HepG2 (cell line): ENCODE measurements around the gene SLC1A4. TPM values are rescaled to one million over a fixed set of nuclear protein-coding genes. Genes with fewer than 3 reads are reported as not detected.

Experiments used
- CHD2 ChIP-seq: IDR thresholded peaks from 2 replicates; pipeline ENCODE4 v1.6.1; 2011; ENCODE audit warnings: low read depth, low read length, improper control_type of control experiment
- EED ChIP-seq: sonication (generic); formaldehyde crosslinking; IDR thresholded peaks from 2 replicates; pipeline ENCODE4 v1.5.0; 2020; ENCODE audit warnings: mild to moderate bottlenecking, missing genetic modification reagents
- HOXA9 ChIP-seq: sonication (generic); formaldehyde crosslinking; IDR thresholded peaks from 2 replicates; pipeline ENCODE4 v1.8.1; 2022; ENCODE audit warnings: missing genetic modification reagents, mild to moderate bottlenecking, moderate library complexity, borderline replicate concordance
- NFKBIZ ChIP-seq: IDR thresholded peaks from 2 replicates; pipeline ENCODE4 v1.6.1; 2018; ENCODE audit warnings: missing genetic modification reagents, missing compliant biosample characterization
- PHB2 ChIP-seq: fragments of 450-650 bp; IDR thresholded peaks from 2 replicates; pipeline ENCODE4 v1.6.1; 2018; ENCODE audit not compliant: partially characterized antibody
- SIN3A ChIP-seq: IDR thresholded peaks from 2 replicates; pipeline ENCODE4 v1.6.1; 2011; ENCODE audit warnings: low read depth, mild to moderate bottlenecking, control low read depth, low read length, borderline replicate concordance
- ZNF20 ChIP-seq: sonication (generic); formaldehyde crosslinking; IDR thresholded peaks from 2 replicates; pipeline ENCODE4 v1.4.0; 2020; ENCODE audit warnings: mild to moderate bottlenecking, moderate library complexity, missing genetic modification reagents
- polyA plus RNA-seq, 8 experiments: library from polyadenylated mRNA; depleted of rRNA in 3 of 8; stranded (reverse) in 7 of 8; unstranded in 1 of 8; fragments of >200 nt; fragmentation: Illumina TruSeq in 4 of 8; extraction: Trizol in 4 of 8; gene quantifications; 2 replicates each; pipeline versions ENCODE4 v1.2.1 to v1.2.3, GENCODE V29; 2011 to 2016; ENCODE audit warnings: low read depth in 4 of 8, missing spikeins in 1 of 8, mixed read lengths in 1 of 8; ENCODE audit not compliant: insufficient read depth in 1 of 8
- total RNA-seq, 5 experiments: library from RNA; depleted of rRNA; stranded (reverse); fragments of >200 nt; fragmentation: Illumina TruSeq; extraction: Trizol; gene quantifications; 2 replicates each; pipeline ENCODE4 v1.2.3, GENCODE V29; 2016; ENCODE audit warnings: low read depth in 1 of 5
- TF ChIP-seq, protein P1 (sequence below): sonication (generic); formaldehyde crosslinking; IDR thresholded peaks from 2 replicates; pipeline ENCODE4 v1.5.0; 2020; ENCODE audit warnings: mild to moderate bottlenecking, missing genetic modification reagents, borderline replicate concordance
- TF ChIP-seq, protein P2 (sequence below): sonication (generic); formaldehyde crosslinking; IDR thresholded peaks from 2 replicates; pipeline ENCODE4 v1.5.0; 2020; ENCODE audit warnings: missing genetic modification reagents
- TF ChIP-seq, protein P3 (sequence below): IDR thresholded peaks from 2 replicates; pipeline ENCODE4 v1.6.1; 2016; ENCODE audit warnings: low read depth, missing genetic modification reagents, missing compliant biosample characterization
- TF ChIP-seq, protein P4 (sequence below): sonication (generic); formaldehyde crosslinking; IDR thresholded peaks from 2 replicates; pipeline ENCODE4 v1.5.1; 2020; ENCODE audit warnings: mild to moderate bottlenecking, moderate library complexity, missing genetic modification reagents

SLC1A4 gene
- total and polyA plus RNA-seq, 2 of the 13 experiments (the other 11 are each of a cell fraction or from before 2014, with no cell fraction given), result 21.0 to 39.6 TPM

DNA sequence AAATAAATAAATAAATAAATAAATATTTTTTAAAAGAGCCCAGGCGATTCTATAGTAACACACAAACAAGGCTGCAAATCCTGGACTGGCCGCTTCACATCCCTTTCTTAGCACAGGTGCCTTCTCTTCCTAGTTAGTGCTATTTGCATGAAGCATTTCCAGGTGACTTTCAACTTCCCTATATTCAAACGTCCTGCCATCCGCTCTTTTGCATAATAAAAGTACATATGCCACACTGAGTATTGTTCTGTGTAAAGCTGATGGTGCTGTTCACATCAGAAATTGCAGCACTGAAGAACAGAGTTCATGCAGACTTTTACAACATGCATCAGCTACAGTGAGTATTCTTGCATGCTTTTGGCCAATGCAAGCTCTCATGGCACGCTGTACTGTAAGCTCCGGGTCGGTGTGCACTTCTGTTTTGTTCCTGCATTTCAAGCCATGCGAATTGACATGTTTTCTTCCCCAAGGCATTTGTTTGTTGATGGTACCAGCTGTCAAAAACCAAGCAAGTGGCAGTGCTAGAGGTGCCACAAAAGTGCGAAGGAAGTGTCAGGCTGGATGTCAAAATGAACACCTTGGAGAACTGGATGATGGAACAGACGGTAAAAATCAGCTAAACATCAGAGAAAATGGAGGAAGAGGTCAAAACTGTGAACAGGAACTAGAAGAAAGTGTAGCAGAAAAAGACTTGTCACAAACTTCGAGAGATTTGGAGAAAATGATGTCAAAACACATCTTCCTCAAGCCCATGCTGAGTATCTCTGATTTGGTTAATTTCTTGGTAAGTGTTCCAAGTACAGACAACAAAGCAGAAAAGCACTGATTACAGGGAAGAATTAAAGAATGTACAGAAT lies 41.5 kb downstream of the SLC1A4 start (continued):
- TF ChIP-seq, protein P1, sequence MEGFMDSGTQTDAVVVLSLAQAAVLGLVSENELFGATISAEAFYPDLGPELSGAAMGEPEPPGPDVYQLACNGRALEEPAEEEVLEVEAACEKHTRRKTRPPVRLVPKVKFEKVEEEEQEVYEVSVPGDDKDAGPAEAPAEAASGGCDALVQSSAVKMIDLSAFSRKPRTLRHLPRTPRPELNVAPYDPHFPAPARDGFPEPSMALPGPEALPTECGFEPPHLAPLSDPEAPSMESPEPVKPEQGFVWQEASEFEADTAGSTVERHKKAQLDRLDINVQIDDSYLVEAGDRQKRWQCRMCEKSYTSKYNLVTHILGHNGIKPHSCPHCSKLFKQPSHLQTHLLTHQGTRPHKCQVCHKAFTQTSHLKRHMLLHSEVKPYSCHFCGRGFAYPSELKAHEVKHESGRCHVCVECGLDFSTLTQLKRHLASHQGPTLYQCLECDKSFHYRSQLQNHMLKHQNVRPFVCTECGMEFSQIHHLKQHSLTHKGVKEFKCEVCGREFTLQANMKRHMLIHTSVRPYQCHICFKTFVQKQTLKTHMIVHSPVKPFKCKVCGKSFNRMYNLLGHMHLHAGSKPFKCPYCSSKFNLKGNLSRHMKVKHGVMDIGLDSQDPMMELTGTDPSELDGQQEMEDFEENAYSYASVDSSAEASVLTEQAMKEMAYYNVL (CRISPR knock-in tag), result no peak
- TF ChIP-seq EED (no peak), CHD2 (no peak), PHB2 (no peak), NFKBIZ (no peak), SIN3A (no peak), HOXA9 (no peak), ZNF20 (CRISPR knock-in tag) (no peak)
- TF ChIP-seq, protein P2, sequence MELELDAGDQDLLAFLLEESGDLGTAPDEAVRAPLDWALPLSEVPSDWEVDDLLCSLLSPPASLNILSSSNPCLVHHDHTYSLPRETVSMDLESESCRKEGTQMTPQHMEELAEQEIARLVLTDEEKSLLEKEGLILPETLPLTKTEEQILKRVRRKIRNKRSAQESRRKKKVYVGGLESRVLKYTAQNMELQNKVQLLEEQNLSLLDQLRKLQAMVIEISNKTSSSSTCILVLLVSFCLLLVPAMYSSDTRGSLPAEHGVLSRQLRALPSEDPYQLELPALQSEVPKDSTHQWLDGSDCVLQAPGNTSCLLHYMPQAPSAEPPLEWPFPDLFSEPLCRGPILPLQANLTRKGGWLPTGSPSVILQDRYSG (CRISPR knock-in tag), result no peak
- TF ChIP-seq, protein P3, sequence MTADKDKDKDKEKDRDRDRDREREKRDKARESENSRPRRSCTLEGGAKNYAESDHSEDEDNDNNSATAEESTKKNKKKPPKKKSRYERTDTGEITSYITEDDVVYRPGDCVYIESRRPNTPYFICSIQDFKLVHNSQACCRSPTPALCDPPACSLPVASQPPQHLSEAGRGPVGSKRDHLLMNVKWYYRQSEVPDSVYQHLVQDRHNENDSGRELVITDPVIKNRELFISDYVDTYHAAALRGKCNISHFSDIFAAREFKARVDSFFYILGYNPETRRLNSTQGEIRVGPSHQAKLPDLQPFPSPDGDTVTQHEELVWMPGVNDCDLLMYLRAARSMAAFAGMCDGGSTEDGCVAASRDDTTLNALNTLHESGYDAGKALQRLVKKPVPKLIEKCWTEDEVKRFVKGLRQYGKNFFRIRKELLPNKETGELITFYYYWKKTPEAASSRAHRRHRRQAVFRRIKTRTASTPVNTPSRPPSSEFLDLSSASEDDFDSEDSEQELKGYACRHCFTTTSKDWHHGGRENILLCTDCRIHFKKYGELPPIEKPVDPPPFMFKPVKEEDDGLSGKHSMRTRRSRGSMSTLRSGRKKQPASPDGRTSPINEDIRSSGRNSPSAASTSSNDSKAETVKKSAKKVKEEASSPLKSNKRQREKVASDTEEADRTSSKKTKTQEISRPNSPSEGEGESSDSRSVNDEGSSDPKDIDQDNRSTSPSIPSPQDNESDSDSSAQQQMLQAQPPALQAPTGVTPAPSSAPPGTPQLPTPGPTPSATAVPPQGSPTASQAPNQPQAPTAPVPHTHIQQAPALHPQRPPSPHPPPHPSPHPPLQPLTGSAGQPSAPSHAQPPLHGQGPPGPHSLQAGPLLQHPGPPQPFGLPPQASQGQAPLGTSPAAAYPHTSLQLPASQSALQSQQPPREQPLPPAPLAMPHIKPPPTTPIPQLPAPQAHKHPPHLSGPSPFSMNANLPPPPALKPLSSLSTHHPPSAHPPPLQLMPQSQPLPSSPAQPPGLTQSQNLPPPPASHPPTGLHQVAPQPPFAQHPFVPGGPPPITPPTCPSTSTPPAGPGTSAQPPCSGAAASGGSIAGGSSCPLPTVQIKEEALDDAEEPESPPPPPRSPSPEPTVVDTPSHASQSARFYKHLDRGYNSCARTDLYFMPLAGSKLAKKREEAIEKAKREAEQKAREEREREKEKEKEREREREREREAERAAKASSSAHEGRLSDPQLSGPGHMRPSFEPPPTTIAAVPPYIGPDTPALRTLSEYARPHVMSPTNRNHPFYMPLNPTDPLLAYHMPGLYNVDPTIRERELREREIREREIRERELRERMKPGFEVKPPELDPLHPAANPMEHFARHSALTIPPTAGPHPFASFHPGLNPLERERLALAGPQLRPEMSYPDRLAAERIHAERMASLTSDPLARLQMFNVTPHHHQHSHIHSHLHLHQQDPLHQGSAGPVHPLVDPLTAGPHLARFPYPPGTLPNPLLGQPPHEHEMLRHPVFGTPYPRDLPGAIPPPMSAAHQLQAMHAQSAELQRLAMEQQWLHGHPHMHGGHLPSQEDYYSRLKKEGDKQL (CRISPR knock-in tag), result no peak
- TF ChIP-seq, protein P4, sequence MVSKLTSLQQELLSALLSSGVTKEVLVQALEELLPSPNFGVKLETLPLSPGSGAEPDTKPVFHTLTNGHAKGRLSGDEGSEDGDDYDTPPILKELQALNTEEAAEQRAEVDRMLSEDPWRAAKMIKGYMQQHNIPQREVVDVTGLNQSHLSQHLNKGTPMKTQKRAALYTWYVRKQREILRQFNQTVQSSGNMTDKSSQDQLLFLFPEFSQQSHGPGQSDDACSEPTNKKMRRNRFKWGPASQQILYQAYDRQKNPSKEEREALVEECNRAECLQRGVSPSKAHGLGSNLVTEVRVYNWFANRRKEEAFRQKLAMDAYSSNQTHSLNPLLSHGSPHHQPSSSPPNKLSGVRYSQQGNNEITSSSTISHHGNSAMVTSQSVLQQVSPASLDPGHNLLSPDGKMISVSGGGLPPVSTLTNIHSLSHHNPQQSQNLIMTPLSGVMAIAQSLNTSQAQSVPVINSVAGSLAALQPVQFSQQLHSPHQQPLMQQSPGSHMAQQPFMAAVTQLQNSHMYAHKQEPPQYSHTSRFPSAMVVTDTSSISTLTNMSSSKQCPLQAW (CRISPR knock-in tag), result no peak
